Kidney capillary endothelial cell (primary cell): ENCODE data around the gene NBPF10.
"Not testable (repeated sequence)": the region's sequence is repeated elsewhere in the genome, so short reads cannot be mapped to it uniquely, and the experiment has no call there.

ENCODE experiments used
- DNase-seq: peaks from one replicate; pipeline ENCODE4 v3.0.0-alpha.2; 2018; ENCODE audit warnings: low spot score

Gene NBPF10

GRCh38 chr1:146144465-146144864, at the start of gene NBPF10:
Gene NBPF10 (minus strand): TSS chr1:146144804. CDS start chr1:146144769, 35 bp downstream.
- not testable (repeated sequence) for DNase-seq

- not testable (repeated sequence) for DNase-seq
Measured at GRCh38 chr1:146174531-146174930, 29.9 kb upstream of the NBPF10 start.

DNA sequence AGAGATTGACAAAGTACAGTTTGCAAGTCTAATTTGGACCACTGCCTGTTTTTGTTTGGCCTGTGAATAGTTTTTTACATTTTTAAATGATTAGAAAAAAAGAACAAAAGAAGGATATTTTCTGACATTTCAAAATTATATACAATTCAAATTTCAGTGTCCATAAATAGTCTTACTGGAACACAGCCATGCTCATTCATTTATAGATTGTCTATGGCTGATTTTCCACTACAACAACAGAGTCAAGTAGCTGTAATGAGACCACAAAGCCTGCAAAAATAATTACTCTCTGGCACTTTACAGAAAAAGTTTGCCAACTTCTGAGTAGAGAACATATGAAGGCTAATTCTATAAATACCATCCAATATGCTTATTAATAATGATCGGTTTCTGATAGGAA, 23.1 kb upstream of the NBPF10 start:
- DNase-seq = not testable (repeated sequence)

GRCh38 chr1:146167273-146167672, 22.7 kb upstream of the NBPF10 start:
- DNase-seq = not testable (repeated sequence)
